GM21447 (cell line): Measurements from ENCODE around the gene TBX1.

Experiments
- ATAC-seq: cut with Tn5 transposase; IDR thresholded peaks from one replicate; pipeline ENCODE4 v1.9.1; 2021; ENCODE audit not compliant: unreplicated experiment

TBX1 gene

GRCh38 chr22:19737846-19738663, 22.5 kb upstream of the TBX1 start:
- no peak for ATAC-seq

GRCh38 chr22:19738664-19739447, 21.7 kb upstream of the TBX1 start:
- no peak for ATAC-seq

DNA sequence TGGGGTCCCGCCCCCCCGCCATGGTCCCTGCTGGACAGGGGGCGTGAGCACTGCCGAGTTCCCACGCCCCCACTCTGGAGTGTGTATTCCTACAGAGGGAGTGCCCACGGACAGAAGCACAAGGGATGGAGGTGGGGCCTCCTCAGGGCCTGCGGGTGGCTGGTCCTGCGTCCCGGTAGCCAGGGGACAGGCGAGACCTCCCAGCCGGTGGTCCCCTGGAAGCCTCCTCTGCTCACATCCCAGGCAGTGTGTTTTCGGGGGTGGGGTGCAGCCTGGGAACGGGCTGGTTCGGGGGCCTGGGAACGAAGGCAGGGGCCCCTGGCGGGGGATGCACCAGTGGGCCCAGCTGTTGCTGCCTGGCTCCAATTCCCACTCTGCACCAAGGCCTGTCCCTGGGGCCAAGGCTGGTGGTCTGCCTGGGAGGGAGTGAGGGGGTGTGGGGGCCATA, 21.1 kb upstream of the TBX1 start:
- ATAC-seq = no peak

GRCh38 chr22:19739911-19740449, 20.6 kb upstream of the TBX1 start:
- no peak for ATAC-seq

GRCh38 chr22:19740586-19740985, 20.0 kb upstream of the TBX1 start:
- no peak for ATAC-seq

- no peak for ATAC-seq
These were observed 19.5 kb upstream of the TBX1 start for GRCh38 chr22:19741053-19741452.

DNA sequence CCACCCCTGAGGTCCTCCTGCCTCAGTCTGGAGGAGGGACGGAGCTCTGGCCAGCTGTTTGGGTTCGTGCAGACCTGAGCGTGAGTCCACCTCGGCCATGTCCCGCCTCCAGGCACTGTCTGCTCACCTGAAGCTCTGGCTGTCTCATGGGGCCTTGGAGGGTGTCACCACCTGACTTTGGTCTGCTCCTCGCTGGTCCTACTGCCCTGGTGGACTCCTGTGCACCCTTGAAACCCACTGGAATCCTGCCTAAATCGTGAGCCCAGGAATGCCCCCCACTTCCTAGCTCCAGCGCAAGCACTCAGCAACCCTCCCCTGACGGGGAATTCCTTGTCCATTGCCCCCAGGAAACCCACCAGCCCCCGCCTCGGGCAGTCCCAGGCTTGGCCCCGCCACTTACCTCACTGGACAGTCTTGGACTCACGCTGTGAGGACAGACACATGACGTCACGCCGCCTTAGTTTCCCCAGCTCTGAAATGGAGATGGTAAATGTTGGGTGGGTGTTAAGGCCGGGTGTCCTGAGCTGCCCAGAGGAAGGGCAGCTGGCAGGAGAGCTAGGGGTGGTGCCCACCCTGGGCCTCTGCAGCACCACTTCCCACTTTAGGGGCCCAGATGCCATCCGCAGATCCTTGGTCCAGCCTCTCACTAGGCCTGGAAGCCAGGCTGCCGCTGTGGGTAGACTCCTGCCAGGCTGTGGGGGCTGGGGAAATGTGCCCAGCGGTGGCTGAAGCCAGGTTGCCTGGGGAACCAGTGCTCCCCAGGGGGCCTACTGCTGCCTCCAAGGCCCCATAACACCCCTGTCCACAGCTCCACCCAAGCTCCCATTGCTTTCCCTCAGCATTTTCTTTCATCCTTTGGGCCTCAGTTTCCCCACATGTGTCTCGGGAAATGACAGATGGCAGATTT, 18.2 kb upstream of the TBX1 start:
- no peak for ATAC-seq

DNA sequence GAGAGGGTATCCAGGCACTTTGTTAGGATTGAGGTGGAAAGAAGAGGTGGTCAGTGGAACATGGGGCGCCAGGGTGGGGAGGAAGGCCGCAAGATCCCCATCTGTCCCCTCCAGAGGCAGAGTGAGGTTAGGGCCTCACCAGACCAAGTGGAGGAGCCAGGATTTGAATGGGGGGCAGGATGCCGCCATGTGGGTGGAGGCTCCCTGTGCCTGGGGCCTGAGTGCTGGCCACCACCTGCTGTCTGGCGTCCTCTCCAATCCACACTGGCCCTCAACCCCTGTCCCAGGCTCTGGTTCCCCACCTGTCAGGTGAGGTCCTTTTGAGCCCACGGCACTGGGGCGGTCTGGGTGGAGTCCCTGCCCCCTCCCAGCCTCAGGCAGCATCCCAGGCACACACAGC, 17.5 kb upstream of the TBX1 start:
- no peak for ATAC-seq

DNA sequence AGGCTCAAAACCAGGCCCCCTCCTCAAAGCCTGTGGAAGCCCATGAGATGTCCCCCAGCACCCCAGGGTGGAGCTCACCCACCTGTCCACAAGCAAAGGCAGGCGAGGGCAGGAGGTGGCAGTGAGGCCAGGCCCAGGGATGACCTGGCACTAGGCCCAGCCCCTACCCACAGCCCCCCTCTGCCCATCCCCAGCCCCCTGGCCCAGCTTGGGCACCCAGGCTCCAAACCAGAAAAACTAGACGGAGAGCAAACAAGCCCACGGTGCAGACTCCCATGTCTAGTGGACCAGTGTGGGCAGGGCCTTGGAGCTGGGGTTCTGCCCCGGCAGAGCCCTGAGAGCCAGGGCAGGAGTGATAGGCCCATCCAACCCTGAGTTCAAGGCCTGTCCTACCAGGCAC, 16.9 kb upstream of the TBX1 start:
- no peak for ATAC-seq

DNA sequence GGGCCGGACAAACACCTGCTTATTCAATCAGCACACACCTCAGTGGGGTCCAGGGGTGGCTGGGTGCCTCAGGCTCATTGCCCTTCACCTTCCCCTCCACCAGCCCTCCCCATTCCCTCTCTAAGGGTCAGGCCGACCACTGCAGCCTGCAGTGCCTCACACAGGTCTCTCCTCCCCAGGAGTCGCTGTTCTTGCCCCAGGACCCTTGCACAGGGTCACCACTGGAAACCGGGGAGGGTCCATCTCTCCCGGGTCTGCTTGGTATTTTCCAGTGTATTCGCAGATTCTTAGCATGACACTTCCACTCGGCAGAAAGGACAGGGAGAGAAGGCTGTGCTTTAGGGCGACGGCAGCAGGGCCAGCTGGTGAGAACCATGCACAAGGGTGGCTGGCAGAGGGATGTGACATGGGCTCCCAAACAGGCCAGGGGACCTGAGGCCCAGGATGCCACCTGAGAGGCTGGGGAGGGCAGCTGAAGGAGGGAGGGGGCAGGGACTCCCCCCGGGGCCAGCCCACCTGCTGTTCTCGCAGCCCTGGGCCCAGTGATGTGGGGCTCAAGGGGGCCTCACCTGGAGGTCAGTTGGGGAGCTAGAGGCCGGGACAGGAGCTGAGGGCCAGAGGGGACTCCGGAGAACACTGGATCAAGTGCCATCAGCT, 16.1 kb upstream of the TBX1 start:
- ATAC-seq = no peak

GRCh38 chr22:19745155-19746101, 15.2 kb upstream of the TBX1 start:
- ATAC-seq = no peak

DNA sequence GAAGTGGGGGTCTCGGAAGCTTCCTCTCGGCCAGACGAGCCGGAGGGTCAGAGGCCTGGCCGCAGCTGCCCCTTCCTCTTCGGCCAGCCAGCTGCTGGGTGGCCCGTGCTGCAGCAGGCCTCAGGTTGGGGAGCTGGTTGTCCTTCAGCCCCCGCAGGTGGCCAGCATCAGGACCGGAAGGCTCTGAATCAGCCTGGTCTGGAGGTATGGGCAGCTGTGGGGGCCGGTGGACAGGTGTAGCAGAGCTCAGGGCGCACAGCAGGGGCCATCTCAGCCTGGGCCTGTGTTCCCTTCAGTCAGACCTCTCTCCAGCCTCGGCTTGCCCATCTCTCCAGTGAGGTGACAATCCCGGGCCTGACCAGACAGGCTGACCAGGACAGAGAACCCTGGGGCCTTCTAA, 13.9 kb upstream of the TBX1 start:
- no peak for ATAC-seq

GRCh38 chr22:19747551-19747950, 13.0 kb upstream of the TBX1 start:
- ATAC-seq = no peak

DNA sequence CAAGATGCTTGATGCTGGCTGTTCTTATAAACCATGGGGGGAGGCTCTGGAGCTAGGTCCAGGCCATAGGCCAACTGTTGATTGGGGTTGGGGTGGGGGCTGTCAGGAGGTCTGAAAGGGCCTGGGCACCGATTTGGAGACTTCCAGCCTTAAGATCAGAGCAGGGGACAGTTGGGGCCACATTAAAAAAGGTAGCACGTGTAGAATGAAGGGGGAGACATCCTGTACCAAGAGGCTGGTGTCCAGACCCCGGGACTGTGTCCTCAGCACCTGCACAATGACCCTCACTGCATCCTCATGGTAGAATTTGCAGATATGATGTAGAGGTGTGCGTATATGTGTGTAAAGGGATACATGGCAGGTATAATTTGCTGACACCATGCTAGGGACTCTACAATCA, 12.4 kb upstream of the TBX1 start:
- no peak for ATAC-seq

GRCh38 chr22:19748991-19749664, 11.4 kb upstream of the TBX1 start:
- no peak for ATAC-seq

- ATAC-seq = no peak
These were observed 10.7 kb upstream of the TBX1 start for GRCh38 chr22:19749876-19750275.

GRCh38 chr22:19750507-19751490, 9.8 kb upstream of the TBX1 start:
- ATAC-seq = no peak
